Measurements from ENCODE around the gene PEX1.

DNA sequence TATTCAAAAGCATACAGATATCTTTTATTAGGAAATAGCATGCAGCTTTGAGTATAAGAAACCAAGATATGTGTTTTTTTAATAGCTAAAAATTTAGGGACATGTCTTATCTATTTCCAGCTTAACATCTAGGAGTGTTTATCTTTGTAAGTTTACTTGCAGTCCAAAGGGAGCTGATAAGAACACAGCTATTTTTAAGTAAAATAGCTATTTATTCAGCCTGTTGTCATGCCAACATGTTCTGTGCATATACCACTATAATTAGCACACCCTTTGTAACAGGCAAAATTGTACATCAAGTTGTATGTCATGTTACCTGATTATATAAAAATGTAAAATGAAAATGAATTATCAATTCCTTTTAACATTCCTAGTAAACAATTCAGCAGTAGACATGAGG is 32.3 kb upstream of the PEX1 start:
- TF ChIP-seq, protein P1, sequence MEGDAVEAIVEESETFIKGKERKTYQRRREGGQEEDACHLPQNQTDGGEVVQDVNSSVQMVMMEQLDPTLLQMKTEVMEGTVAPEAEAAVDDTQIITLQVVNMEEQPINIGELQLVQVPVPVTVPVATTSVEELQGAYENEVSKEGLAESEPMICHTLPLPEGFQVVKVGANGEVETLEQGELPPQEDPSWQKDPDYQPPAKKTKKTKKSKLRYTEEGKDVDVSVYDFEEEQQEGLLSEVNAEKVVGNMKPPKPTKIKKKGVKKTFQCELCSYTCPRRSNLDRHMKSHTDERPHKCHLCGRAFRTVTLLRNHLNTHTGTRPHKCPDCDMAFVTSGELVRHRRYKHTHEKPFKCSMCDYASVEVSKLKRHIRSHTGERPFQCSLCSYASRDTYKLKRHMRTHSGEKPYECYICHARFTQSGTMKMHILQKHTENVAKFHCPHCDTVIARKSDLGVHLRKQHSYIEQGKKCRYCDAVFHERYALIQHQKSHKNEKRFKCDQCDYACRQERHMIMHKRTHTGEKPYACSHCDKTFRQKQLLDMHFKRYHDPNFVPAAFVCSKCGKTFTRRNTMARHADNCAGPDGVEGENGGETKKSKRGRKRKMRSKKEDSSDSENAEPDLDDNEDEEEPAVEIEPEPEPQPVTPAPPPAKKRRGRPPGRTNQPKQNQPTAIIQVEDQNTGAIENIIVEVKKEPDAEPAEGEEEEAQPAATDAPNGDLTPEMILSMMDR (conservative IDR thresholded peaks at IDR 0.05; ENCODE audit: low read depth, low read length): no peak
- TF ChIP-seq POLR2A (IDR thresholded peaks at IDR 0.05; ENCODE audit: low read depth, low read length) (no peak), MAFK (IDR thresholded peaks at IDR 0.05; ENCODE audit: low read depth, low read length) (no peak), CEBPB (IDR thresholded peaks at IDR 0.05; ENCODE audit: low read depth, low read length) (no peak), MAZ (IDR thresholded peaks at IDR 0.05; ENCODE audit: borderline replicate concordance, low read depth, low read length) (no peak), NFE2L2 (IDR thresholded peaks at IDR 0.05; ENCODE audit: low read depth, low read length) (no peak)
- TF ChIP-seq, protein P2, sequence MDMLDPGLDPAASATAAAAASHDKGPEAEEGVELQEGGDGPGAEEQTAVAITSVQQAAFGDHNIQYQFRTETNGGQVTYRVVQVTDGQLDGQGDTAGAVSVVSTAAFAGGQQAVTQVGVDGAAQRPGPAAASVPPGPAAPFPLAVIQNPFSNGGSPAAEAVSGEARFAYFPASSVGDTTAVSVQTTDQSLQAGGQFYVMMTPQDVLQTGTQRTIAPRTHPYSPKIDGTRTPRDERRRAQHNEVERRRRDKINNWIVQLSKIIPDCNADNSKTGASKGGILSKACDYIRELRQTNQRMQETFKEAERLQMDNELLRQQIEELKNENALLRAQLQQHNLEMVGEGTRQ (IDR thresholded peaks at IDR 0.05; ENCODE audit: low read depth, low read length): no peak

All from IMR-90 (cell line).